Measurements from ENCODE around the gene SNAPC5. TPM values are rescaled to one million over a fixed set of nuclear protein-coding genes. Genes with fewer than 3 reads are reported as not detected.
"Not testable (repeated sequence)": the region's sequence is repeated elsewhere in the genome, so short reads cannot be mapped to it uniquely, and the experiment has no call there.

The SNAPC5 gene
- polyA plus RNA-seq, 1 experiment = 31.3 TPM

GRCh38 chr15:66476535-66476934, 21.0 kb downstream of the SNAPC5 start:
- POLR2A ChIA-PET = no interaction called here

GRCh38 chr15:66474963-66475362, 22.6 kb downstream of the SNAPC5 start:
- no peaks in the 10 kb centered on the region for H3K27me3 ChIP-seq (ENCODE audit: control insufficient read depth, insufficient read depth, low read length)
- ChIA-PET CTCF (interaction anchor here (0.8 to 2.1 kb wide), 2 partner anchors 17 to 23 kb away, joined by 3 to 14 read pairs; partner anchors contain the start of gene SNAPC5), POLR2A (no interaction called here)
- no peak for DNase-seq (ENCODE audit: low read depth, low spot score)
- H3K4me3 ChIP-seq (ENCODE audit: low read depth, low read length) = no peak overlapping the region
- no peaks in the 10 kb centered on the region for H3K9me3 ChIP-seq (ENCODE audit: control insufficient read depth, insufficient read depth, low read length)
- no peak for TF ChIP-seq CTCF (IDR thresholded peaks at IDR 0.05; ENCODE audit: low read depth, low read length)
- H3K27ac ChIP-seq (ENCODE audit: low read depth, low read length) = no peak overlapping the region

More at GRCh38 chr15:66476535-66476934, 21.0 kb downstream of the SNAPC5 start:
- no peak overlapping the region for H3K4me3 ChIP-seq (ENCODE audit: low read depth, low read length)
- CTCF ChIA-PET = no interaction called here
- H3K9me3 ChIP-seq (ENCODE audit: control insufficient read depth, insufficient read depth, low read length) = no peaks in the 10 kb centered on the region
- no peaks in the 10 kb centered on the region for H3K27me3 ChIP-seq (ENCODE audit: control insufficient read depth, insufficient read depth, low read length)
- no peak for TF ChIP-seq CTCF (IDR thresholded peaks at IDR 0.05; ENCODE audit: low read depth, low read length)
- H3K27ac ChIP-seq (ENCODE audit: low read depth, low read length) = no peak overlapping the region
- no peak for DNase-seq (ENCODE audit: low read depth, low spot score)

- Histone ChIP-seq H3K27me3 (ENCODE audit: control insufficient read depth, insufficient read depth, low read length) (no peaks in the 10 kb centered on the region), H3K9me3 (ENCODE audit: control insufficient read depth, insufficient read depth, low read length) (no peaks in the 10 kb centered on the region), H3K27ac (ENCODE audit: low read depth, low read length) (peak overlapping the region; percentile 11), H3K4me3 (ENCODE audit: low read depth, low read length) (no peak overlapping the region)
- ChIA-PET POLR2A (no interaction called here), CTCF (interaction anchor here (2.1 kb wide), 1 partner anchor 24 kb away, joined by 14 read pairs; the partner anchor contains the start of gene SNAPC5)
- no peak for TF ChIP-seq CTCF (IDR thresholded peaks at IDR 0.05; ENCODE audit: low read depth, low read length)
- no peak for DNase-seq (ENCODE audit: low read depth, low spot score)
Observed at GRCh38 chr15:66474135-66474534, 23.4 kb downstream of the SNAPC5 start.

GRCh38 chr15:66472176-66472999, 25.2 kb downstream of the SNAPC5 start:
- Histone ChIP-seq H3K4me3 (ENCODE audit: low read depth, low read length) (no peak overlapping the region), H3K9me3 (ENCODE audit: control insufficient read depth, insufficient read depth, low read length) (no peaks in the 10 kb centered on the region), H3K27ac (ENCODE audit: low read depth, low read length) (peak overlapping the region; percentile 61), H3K27me3 (ENCODE audit: control insufficient read depth, insufficient read depth, low read length) (no peaks in the 10 kb centered on the region)
- ChIA-PET CTCF (interaction anchor here (0.5 to 2.7 kb wide), 3 partner anchors 26 to 1152 kb away, joined by 3 to 18 read pairs (median 9); partner anchors contain the start of gene SNAPC5), POLR2A (interaction anchor here (0.8 kb wide), 1 partner anchor 19 kb away, joined by 3 read pairs; no protein-coding TSS in a partner anchor)
- no peak for TF ChIP-seq CTCF (IDR thresholded peaks at IDR 0.05; ENCODE audit: low read depth, low read length)
- DNase-seq (ENCODE audit: low read depth, low spot score) = no peak

GRCh38 chr15:66470825-66471224, 26.7 kb downstream of the SNAPC5 start:
- H3K9me3 ChIP-seq (ENCODE audit: control insufficient read depth, insufficient read depth, low read length); H3K27ac ChIP-seq (ENCODE audit: low read depth, low read length); H3K27me3 ChIP-seq (ENCODE audit: control insufficient read depth, insufficient read depth, low read length); POLR2A ChIA-PET; DNase-seq (ENCODE audit: low read depth, low spot score); H3K4me3 ChIP-seq (ENCODE audit: low read depth, low read length): not testable (repeated sequence)
- CTCF ChIA-PET = interaction anchor here (0.5 to 2.7 kb wide), 3 partner anchors 28 to 107 kb away, joined by 3 to 18 read pairs (median 7); partner anchors contain the start of gene SNAPC5

GRCh38 chr15:66467162-66468040, 30.2 kb downstream of the SNAPC5 start:
- H3K27ac ChIP-seq (ENCODE audit: low read depth, low read length); POLR2A ChIA-PET; H3K9me3 ChIP-seq (ENCODE audit: control insufficient read depth, insufficient read depth, low read length); H3K4me3 ChIP-seq (ENCODE audit: low read depth, low read length); H3K27me3 ChIP-seq (ENCODE audit: control insufficient read depth, insufficient read depth, low read length); DNase-seq (ENCODE audit: low read depth, low spot score): not testable (repeated sequence)
- CTCF ChIA-PET = interaction anchor here (2.3 kb wide), 1 partner anchor 30 kb away, joined by 9 read pairs; the partner anchor contains the start of gene SNAPC5

GRCh38 chr15:66465294-66465693, 32.3 kb downstream of the SNAPC5 start:
- CTCF ChIA-PET; DNase-seq (ENCODE audit: low read depth, low spot score); H3K27ac ChIP-seq (ENCODE audit: low read depth, low read length): not testable (repeated sequence)

More at GRCh38 chr15:66465294-66465693, 32.3 kb downstream of the SNAPC5 start:
- POLR2A ChIA-PET; H3K27me3 ChIP-seq (ENCODE audit: control insufficient read depth, insufficient read depth, low read length); H3K9me3 ChIP-seq (ENCODE audit: control insufficient read depth, insufficient read depth, low read length); H3K4me3 ChIP-seq (ENCODE audit: low read depth, low read length): not testable (repeated sequence)

All from AG04450 (cell line).